ENCODE data around the gene BCL2L2.
A peak's percentile ranks its signal among the peaks of the same experiment; 100 is the strongest.

Gene BCL2L2

GRCh38 chr14:23299986-23300686, 6.5 kb upstream of the BCL2L2 start:
- DNase-seq, result no peak

- no peak for DNase-seq
These were observed 5.9 kb upstream of the BCL2L2 start for GRCh38 chr14:23300687-23301223.

- peak; percentile 94 to 95 for DNase-seq
These were observed 5.2 kb upstream of the BCL2L2 start for GRCh38 chr14:23301288-23301968.

GRCh38 chr14:23301969-23302289, 4.7 kb upstream of the BCL2L2 start:
- no peak for DNase-seq

GRCh38 chr14:23302290-23303225, 4.1 kb upstream of the BCL2L2 start, which contains the start of gene PPP1R3E:
TSS of gene PPP1R3E (minus strand) at chr14:23302859. CDS start at chr14:23302576, 283 bp downstream.
- peak; percentile 88 to 92 for DNase-seq

GRCh38 chr14:23307146-23307530, 505 bp downstream of the BCL2L2 start:
- no peak for DNase-seq

GRCh38 chr14:23307687-23308644, 1.3 kb downstream of the BCL2L2 start:
- no peak for DNase-seq

- no peak for DNase-seq
These were observed 2.2 kb downstream of the BCL2L2 start for GRCh38 chr14:23308721-23309445.

- DNase-seq, result no peak
These were observed 3.9 kb downstream of the BCL2L2 start for GRCh38 chr14:23310546-23310945.

- no peak for DNase-seq
These were observed 9.7 kb downstream of the BCL2L2 start for GRCh38 chr14:23316300-23316699.

- DNase-seq, result no peak
These were observed 13.3 kb downstream of the BCL2L2 start for GRCh38 chr14:23319746-23320583.

- peak; percentile 95 to 97 for DNase-seq
These were observed 14.2 kb downstream of the BCL2L2 start, which contains the start of gene PABPN1 for GRCh38 chr14:23320584-23321571. TSS of gene PABPN1 (plus strand) at chr14:23321457. CDS start at chr14:23321470, 13 bp downstream.

GRCh38 chr14:23321572-23322547, 15.2 kb downstream of the BCL2L2 start:
- DNase-seq, result peak; percentile 39 to 56

- DNase-seq, result no peak
These were observed 16.2 kb downstream of the BCL2L2 start for GRCh38 chr14:23322568-23323517.

GRCh38 chr14:23323838-23324454, 17.3 kb downstream of the BCL2L2 start:
- no peak for DNase-seq

- no peak for DNase-seq
These were observed 17.8 kb downstream of the BCL2L2 start for GRCh38 chr14:23324455-23324846.
